ENCODE measurements around the gene PIK3R3.

PIK3R3 gene

GRCh38 chr1:46133781-46134350, 1.4 kb upstream of the PIK3R3 start:
- Histone ChIP-seq H3K27ac (ENCODE audit: low read length, poor library complexity, severe bottlenecking) (peak overlapping the region; percentile 99), H4K8ac (ENCODE audit: low read length) (no peak overlapping the region), H4K91ac (ENCODE audit: low read length) (peak overlapping the region; percentile 65), H3K4me3 (ENCODE audit: insufficient read depth in 1 of 2, low read depth in 1 of 2, low read length in 2 of 2) (peak overlapping the region in 1 of 2 experiments; percentile 86), H3K4me1 (ENCODE audit: control insufficient read depth, insufficient read depth, low read depth, low read length) (peaks cover 15% of the 10 kb centered on the region), H3K36me3 (ENCODE audit: control insufficient read depth in 1 of 2, insufficient read depth in 2 of 2, low read depth in 1 of 2, low read length in 2 of 2) (no peaks in the 10 kb centered on the region), H3K27me3 (ENCODE audit: control insufficient read depth in 1 of 2, insufficient read depth in 1 of 2, low read length in 2 of 2) (peaks cover 0 to 4% of the 10 kb centered on the region in 2 experiments), H3K23ac (ENCODE audit: low read length in 2 of 2) (no peak overlapping the region), H2AK5ac (ENCODE audit: low read length, severe bottlenecking) (peak overlapping the region; percentile 93), H3K18ac (ENCODE audit: low read depth in 1 of 2, low read length in 2 of 2) (peak overlapping the region; percentile 71 to 99), H2AFZ (ENCODE audit: low read depth, low read length) (no peak overlapping the region), H2BK5ac (ENCODE audit: low read depth, low read length, poor library complexity, severe bottlenecking) (peak overlapping the region; percentile 97), H3K14ac (ENCODE audit: low read length in 2 of 2) (no peak overlapping the region), H2BK12ac (ENCODE audit: low read length in 2 of 2) (peak overlapping the region; percentile 69 to 86), H3K4me2 (ENCODE audit: low read length, poor library complexity, severe bottlenecking) (peak overlapping the region; percentile 68), H3K79me1 (replicated peaks; ENCODE audit: low read length, poor library complexity, severe bottlenecking) (no peaks in the 10 kb centered on the region), H3K9me3 (ENCODE audit: control insufficient read depth, low read length) (no peaks in the 10 kb centered on the region), H2BK120ac (ENCODE audit: low read depth, low read length) (no peak overlapping the region), H2BK15ac (ENCODE audit: low read depth, poor library complexity, severe bottlenecking) (no peak overlapping the region), H3K4ac (ENCODE audit: low read depth in 1 of 2, low read length in 2 of 2) (peak overlapping the region in 1 of 2 experiments; percentile 99), H3K9ac (ENCODE audit: low read length) (peak overlapping the region; percentile 99)
- WGBS: 76% methylated on average over 2 of the region's 3 CpGs
- no peak for DNase-seq

GRCh38 chr1:46133181-46133658, 791 bp upstream of the PIK3R3 start:
- peak overlapping the region; percentile 54 for H2AFZ ChIP-seq (ENCODE audit: low read depth, low read length)
- peak overlapping the region; percentile 93 for H2AK5ac ChIP-seq (ENCODE audit: low read length, severe bottlenecking)
- H3K79me1 ChIP-seq (replicated peaks; ENCODE audit: low read length, poor library complexity, severe bottlenecking): no peaks in the 10 kb centered on the region
- H3K36me3 ChIP-seq (ENCODE audit: control insufficient read depth in 1 of 2, insufficient read depth in 2 of 2, low read depth in 1 of 2, low read length in 2 of 2): no peaks in the 10 kb centered on the region
- peak overlapping the region; percentile 97 for H2BK5ac ChIP-seq (ENCODE audit: low read depth, low read length, poor library complexity, severe bottlenecking)
- H3K9ac ChIP-seq (ENCODE audit: low read length): peak overlapping the region; percentile 99
- peak overlapping the region; percentile 68 for H3K4me2 ChIP-seq (ENCODE audit: low read length, poor library complexity, severe bottlenecking)
- peak overlapping the region; percentile 80 to 99 for H3K4ac ChIP-seq (ENCODE audit: low read depth in 1 of 2, low read length in 2 of 2)
- peak overlapping the region; percentile 98 for H4K91ac ChIP-seq (ENCODE audit: low read length)
- H3K27ac ChIP-seq (ENCODE audit: low read length, poor library complexity, severe bottlenecking): peak overlapping the region; percentile 99
- peak overlapping the region in 1 of 2 experiments; percentile 89 for H3K14ac ChIP-seq (ENCODE audit: low read length in 2 of 2)
- peak overlapping the region; percentile 67 to 86 for H3K4me3 ChIP-seq (ENCODE audit: insufficient read depth in 1 of 2, low read depth in 1 of 2, low read length in 2 of 2)
- under 1% methylated on average over 22 of the region's 22 CpGs for WGBS
- no peaks in the 10 kb centered on the region for H3K9me3 ChIP-seq (ENCODE audit: control insufficient read depth, low read length)
- DNase-seq: no peak
- peak overlapping the region; percentile 54 for H2BK15ac ChIP-seq (ENCODE audit: low read depth, poor library complexity, severe bottlenecking)
- peak overlapping the region; percentile 94 for H2BK120ac ChIP-seq (ENCODE audit: low read depth, low read length)
- peak overlapping the region; percentile 52 to 93 for H2BK12ac ChIP-seq (ENCODE audit: low read length in 2 of 2)
- peak overlapping the region; percentile 81 for H4K8ac ChIP-seq (ENCODE audit: low read length)
- peak overlapping the region; percentile 71 to 99 for H3K18ac ChIP-seq (ENCODE audit: low read depth in 1 of 2, low read length in 2 of 2)
- H3K23ac ChIP-seq (ENCODE audit: low read length in 2 of 2): peak overlapping the region in 1 of 2 experiments; percentile 95
- peaks cover 15% of the 10 kb centered on the region for H3K4me1 ChIP-seq (ENCODE audit: control insufficient read depth, insufficient read depth, low read depth, low read length)
- H3K27me3 ChIP-seq (ENCODE audit: control insufficient read depth in 1 of 2, insufficient read depth in 1 of 2, low read length in 2 of 2): peaks cover 0 to 4% of the 10 kb centered on the region in 2 experiments

- no peaks in the 10 kb centered on the region for H3K36me3 ChIP-seq (ENCODE audit: control insufficient read depth in 1 of 2, insufficient read depth in 2 of 2, low read depth in 1 of 2, low read length in 2 of 2)
- peaks cover 12% of the 10 kb centered on the region for H3K4me1 ChIP-seq (ENCODE audit: control insufficient read depth, insufficient read depth, low read depth, low read length)
- no peak overlapping the region for H3K23ac ChIP-seq (ENCODE audit: low read length in 2 of 2)
- H3K4me3 ChIP-seq (ENCODE audit: insufficient read depth in 1 of 2, low read depth in 1 of 2, low read length in 2 of 2): peak overlapping the region; percentile 67 to 92
- peak overlapping the region; percentile 100 for H2BK5ac ChIP-seq (ENCODE audit: low read depth, low read length, poor library complexity, severe bottlenecking)
- no peak overlapping the region for H4K91ac ChIP-seq (ENCODE audit: low read length)
- peak overlapping the region; percentile 99 for H3K9ac ChIP-seq (ENCODE audit: low read length)
- no peak overlapping the region for H2AK5ac ChIP-seq (ENCODE audit: low read length, severe bottlenecking)
- H3K4me2 ChIP-seq (ENCODE audit: low read length, poor library complexity, severe bottlenecking): peak overlapping the region; percentile 71
- peak overlapping the region; percentile 94 for H3K27ac ChIP-seq (ENCODE audit: low read length, poor library complexity, severe bottlenecking)
- peak; percentile 60 for DNase-seq
- WGBS: under 1% methylated on average over 27 of the region's 38 CpGs
- peak overlapping the region in 1 of 2 experiments; percentile 22 for H3K4ac ChIP-seq (ENCODE audit: low read depth in 1 of 2, low read length in 2 of 2)
- H3K9me3 ChIP-seq (ENCODE audit: control insufficient read depth, low read length): no peaks in the 10 kb centered on the region
- peaks cover 0 to 4% of the 10 kb centered on the region in 2 experiments for H3K27me3 ChIP-seq (ENCODE audit: control insufficient read depth in 1 of 2, insufficient read depth in 1 of 2, low read length in 2 of 2)
- H2BK120ac ChIP-seq (ENCODE audit: low read depth, low read length): peak overlapping the region; percentile 94
- H3K14ac ChIP-seq (ENCODE audit: low read length in 2 of 2): no peak overlapping the region
- no peaks in the 10 kb centered on the region for H3K79me1 ChIP-seq (replicated peaks; ENCODE audit: low read length, poor library complexity, severe bottlenecking)
- peak overlapping the region; percentile 87 for H2BK15ac ChIP-seq (ENCODE audit: low read depth, poor library complexity, severe bottlenecking)
- no peak overlapping the region for H2AFZ ChIP-seq (ENCODE audit: low read depth, low read length)
- H2BK12ac ChIP-seq (ENCODE audit: low read length in 2 of 2): no peak overlapping the region
- no peak overlapping the region for H4K8ac ChIP-seq (ENCODE audit: low read length)
- peak overlapping the region in 1 of 2 experiments; percentile 37 for H3K18ac ChIP-seq (ENCODE audit: low read depth in 1 of 2, low read length in 2 of 2)
These were observed 509 bp downstream of the PIK3R3 start for GRCh38 chr1:46131712-46132528.

- Histone ChIP-seq H3K4ac (ENCODE audit: low read depth in 1 of 2, low read length in 2 of 2) (no peak overlapping the region), H3K14ac (ENCODE audit: low read length in 2 of 2) (no peak overlapping the region), H3K9me3 (ENCODE audit: control insufficient read depth, low read length) (no peaks in the 10 kb centered on the region), H2AFZ (ENCODE audit: low read depth, low read length) (no peak overlapping the region), H3K27ac (ENCODE audit: low read length, poor library complexity, severe bottlenecking) (no peak overlapping the region), H3K23ac (ENCODE audit: low read length in 2 of 2) (no peak overlapping the region), H2BK120ac (ENCODE audit: low read depth, low read length) (no peak overlapping the region), H3K4me1 (ENCODE audit: control insufficient read depth, insufficient read depth, low read depth, low read length) (peaks cover 9% of the 10 kb centered on the region), H2BK12ac (ENCODE audit: low read length in 2 of 2) (no peak overlapping the region), H2BK15ac (ENCODE audit: low read depth, poor library complexity, severe bottlenecking) (no peak overlapping the region), H2AK5ac (ENCODE audit: low read length, severe bottlenecking) (no peak overlapping the region), H3K79me1 (replicated peaks; ENCODE audit: low read length, poor library complexity, severe bottlenecking) (no peaks in the 10 kb centered on the region), H2BK5ac (ENCODE audit: low read depth, low read length, poor library complexity, severe bottlenecking) (no peak overlapping the region), H3K4me3 (ENCODE audit: insufficient read depth in 1 of 2, low read depth in 1 of 2, low read length in 2 of 2) (peak overlapping the region in 1 of 2 experiments; percentile 92), H4K8ac (ENCODE audit: low read length) (no peak overlapping the region), H3K18ac (ENCODE audit: low read depth in 1 of 2, low read length in 2 of 2) (no peak overlapping the region), H4K91ac (ENCODE audit: low read length) (no peak overlapping the region), H3K9ac (ENCODE audit: low read length) (peak overlapping the region; percentile 99), H3K27me3 (ENCODE audit: control insufficient read depth in 1 of 2, insufficient read depth in 1 of 2, low read length in 2 of 2) (peaks cover 0 to 4% of the 10 kb centered on the region in 2 experiments), H3K36me3 (ENCODE audit: control insufficient read depth in 1 of 2, insufficient read depth in 2 of 2, low read depth in 1 of 2, low read length in 2 of 2) (no peaks in the 10 kb centered on the region), H3K4me2 (ENCODE audit: low read length, poor library complexity, severe bottlenecking) (peak overlapping the region; percentile 28)
- 2% methylated on average over 7 of the region's 10 CpGs for WGBS
- DNase-seq: peak; percentile 38
These were observed 1.3 kb downstream of the PIK3R3 start for GRCh38 chr1:46131093-46131492.

Measured in mesenchymal stem cell (in vitro differentiated cells and primary cell).